Mucosa of descending colon (tissue), 3 donors: ENCODE measurements around the gene MAK. TPM values are rescaled to one million over a fixed set of nuclear protein-coding genes. Genes with fewer than 3 reads are reported as not detected.
"Not testable (repeated sequence)": the region's sequence is repeated elsewhere in the genome, so short reads cannot be mapped to it uniquely, and the experiment has no call there.

Experiments used
- ATAC-seq: fragments of 200-7000 bp; cut with Tn5 transposase; one replicate; pipeline ENCODE4 v1.9.1; 2020; ENCODE audit warnings: mild to moderate bottlenecking, moderate library complexity
- DNase-seq, 3 donors: peaks; one replicate each; pipeline ENCODE4 v3.0.0-alpha.2; 2020
- H3K36me3 ChIP-seq: fragments of 200-600 bp; one replicate; pipeline ENCODE4 v1.8.0; 2021; ENCODE audit warnings: low read depth, mild to moderate bottlenecking
- H3K4me1 ChIP-seq: fragments of 200-600 bp; one replicate; pipeline ENCODE4 v1.8.0; 2021; ENCODE audit warnings: low read depth, mild to moderate bottlenecking
- H3K4me3 ChIP-seq: fragments of 200-600 bp; one replicate; pipeline ENCODE4 v1.8.0; 2021; ENCODE audit warnings: mild to moderate bottlenecking
- H3K9me3 ChIP-seq: fragments of 200-600 bp; one replicate; pipeline ENCODE4 v1.8.0; 2021; ENCODE audit warnings: mild to moderate bottlenecking
- intact Hi-C, 2 donors: fragments of 100-400 bp; cut with DNase I in 1 of 2; cut with micrococcal nuclease in 1 of 2; formaldehyde crosslinking; loops; one replicate each; pipeline versions ENCODE4 v1.11.0 to v1.11.1; 2022; cut with DNase I, micrococcal nuclease
- total RNA-seq, 3 donors: library from RNA; stranded (reverse); fragmentation: NEBNext Ultra II Directional in 2 of 3; extraction: Animal tissue kit (Norgen Biotek cat#: 25700) in 2 of 3; gene quantifications; one replicate each; pipeline versions ENCODE4 v1.2.1 to v1.2.4, GENCODE V29; 2021 to 2023
- TF ChIP-seq, protein P1 (sequence below): fragments of 200-600 bp; IDR thresholded peaks from one replicate; pipeline ENCODE4 v1.8.0; 2022; ENCODE audit warnings: antibody characterized with exemption, mild to moderate bottlenecking
- donor health status: DM: no; HTN: no; CAD: no; lungs with moderate emphysema.
- donor health status: DM: no; HTN: no; CAD: no.
- donor health status: DM: no; HTN: yes; CAD: no.

MAK gene
- total RNA-seq, 3 donors from 2014 or later: not detected

DNA sequence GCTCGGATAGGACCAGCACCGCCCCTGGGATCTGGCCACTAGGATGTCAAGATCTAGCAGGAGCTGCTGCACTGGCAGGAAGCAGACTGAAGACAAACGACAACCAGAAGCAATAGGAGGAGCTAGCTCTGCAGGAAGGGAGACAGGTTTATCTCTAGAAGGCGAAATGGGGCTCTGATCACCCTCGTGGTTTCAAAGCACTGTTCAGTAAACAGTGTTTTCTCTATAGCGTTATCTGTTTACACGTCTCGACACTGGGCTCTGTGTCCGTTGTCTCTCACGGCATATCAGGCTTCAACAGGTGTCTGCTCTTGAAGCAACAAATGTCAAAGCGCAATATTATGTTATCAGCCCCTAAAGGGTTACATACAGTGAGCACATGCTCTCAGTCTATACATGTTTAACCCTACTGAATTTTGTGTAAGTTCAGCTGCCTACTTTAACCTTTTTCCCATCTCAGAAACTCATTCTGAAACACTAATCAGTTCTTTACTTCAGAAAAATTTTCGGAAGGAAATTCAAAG, 66.9 kb downstream of the MAK start:
- Histone ChIP-seq H3K9me3 (no peaks in the 10 kb centered on the region), H3K4me1 (no peaks in the 10 kb centered on the region), H3K4me3 (no peak overlapping the region), H3K36me3 (no peaks in the 10 kb centered on the region)
- TF ChIP-seq, protein P1, sequence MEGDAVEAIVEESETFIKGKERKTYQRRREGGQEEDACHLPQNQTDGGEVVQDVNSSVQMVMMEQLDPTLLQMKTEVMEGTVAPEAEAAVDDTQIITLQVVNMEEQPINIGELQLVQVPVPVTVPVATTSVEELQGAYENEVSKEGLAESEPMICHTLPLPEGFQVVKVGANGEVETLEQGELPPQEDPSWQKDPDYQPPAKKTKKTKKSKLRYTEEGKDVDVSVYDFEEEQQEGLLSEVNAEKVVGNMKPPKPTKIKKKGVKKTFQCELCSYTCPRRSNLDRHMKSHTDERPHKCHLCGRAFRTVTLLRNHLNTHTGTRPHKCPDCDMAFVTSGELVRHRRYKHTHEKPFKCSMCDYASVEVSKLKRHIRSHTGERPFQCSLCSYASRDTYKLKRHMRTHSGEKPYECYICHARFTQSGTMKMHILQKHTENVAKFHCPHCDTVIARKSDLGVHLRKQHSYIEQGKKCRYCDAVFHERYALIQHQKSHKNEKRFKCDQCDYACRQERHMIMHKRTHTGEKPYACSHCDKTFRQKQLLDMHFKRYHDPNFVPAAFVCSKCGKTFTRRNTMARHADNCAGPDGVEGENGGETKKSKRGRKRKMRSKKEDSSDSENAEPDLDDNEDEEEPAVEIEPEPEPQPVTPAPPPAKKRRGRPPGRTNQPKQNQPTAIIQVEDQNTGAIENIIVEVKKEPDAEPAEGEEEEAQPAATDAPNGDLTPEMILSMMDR: no peak
- intact Hi-C loops: no loop called here
- ATAC-seq (no peak), DNase-seq (no peak)

GRCh38 chr6:10769419-10769818, 68.9 kb downstream of the MAK start:
- ATAC-seq (no peak), DNase-seq (no peak)
- intact Hi-C loops: no loop called here
- H3K4me3 ChIP-seq: no peak overlapping the region
- H3K36me3 ChIP-seq: no peaks in the 10 kb centered on the region
- H3K4me1 ChIP-seq: no peaks in the 10 kb centered on the region
- TF ChIP-seq, protein P1: no peak
- no peaks in the 10 kb centered on the region for H3K9me3 ChIP-seq

- intact Hi-C loops: no loop called here
- Histone ChIP-seq H3K9me3 (no peaks in the 10 kb centered on the region), H3K36me3 (no peaks in the 10 kb centered on the region), H3K4me1 (no peaks in the 10 kb centered on the region), H3K4me3 (no peak overlapping the region)
- TF ChIP-seq, protein P1: no peak
- ATAC-seq (no peak), DNase-seq (no peak)
These were observed 75.3 kb downstream of the MAK start for GRCh38 chr6:10763006-10763405.

DNA sequence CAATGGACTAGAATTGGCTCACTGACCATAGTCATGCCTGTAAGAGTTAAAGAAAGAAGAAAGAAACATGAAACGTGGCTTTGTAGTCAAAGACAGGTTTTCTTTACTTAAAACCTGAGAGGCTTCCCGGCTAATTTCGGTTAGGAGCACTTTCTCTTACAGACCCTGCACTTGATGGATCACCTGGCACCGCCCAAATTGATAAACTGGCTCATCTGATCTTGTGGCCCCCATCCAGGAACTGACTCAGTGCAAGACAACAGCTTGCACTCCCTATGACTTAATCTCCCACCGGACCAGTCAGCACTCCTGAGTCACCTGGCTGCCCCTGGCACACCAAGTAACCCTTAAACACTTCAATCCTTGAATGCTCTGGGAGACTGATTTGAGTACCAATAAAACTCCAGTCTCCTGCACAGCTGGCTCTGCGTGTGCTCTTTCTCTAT, 78.4 kb downstream of the MAK start:
- DNase-seq (no peak), ATAC-seq (no peak)
- TF ChIP-seq, protein P1: no peak
- H3K36me3 ChIP-seq: no peaks in the 10 kb centered on the region
- H3K4me3 ChIP-seq: no peak overlapping the region
- intact Hi-C loops: no loop called here
- H3K9me3 ChIP-seq: no peaks in the 10 kb centered on the region
- no peaks in the 10 kb centered on the region for H3K4me1 ChIP-seq

- no peak overlapping the region for H3K4me3 ChIP-seq
- intact Hi-C loops: no loop called here
- ATAC-seq (peak; percentile 59), DNase-seq (no peak)
- H3K36me3 ChIP-seq: no peaks in the 10 kb centered on the region
- TF ChIP-seq, protein P1: no peak
- H3K4me1 ChIP-seq: no peaks in the 10 kb centered on the region
- H3K9me3 ChIP-seq: no peaks in the 10 kb centered on the region
These were observed 79.0 kb downstream of the MAK start for GRCh38 chr6:10759312-10759839.

- Histone ChIP-seq H3K4me1 (no peaks in the 10 kb centered on the region), H3K9me3 (no peaks in the 10 kb centered on the region), H3K4me3 (no peak overlapping the region), H3K36me3 (no peaks in the 10 kb centered on the region)
- DNase-seq (no peak), ATAC-seq (no peak)
- TF ChIP-seq, protein P1: no peak
- intact Hi-C loops: no loop called here
These were observed 82.3 kb downstream of the MAK start for GRCh38 chr6:10756085-10756484.

GRCh38 chr6:10751757-10752156, 86.6 kb downstream of the MAK start:
- DNase-seq, H3K9me3 ChIP-seq, H3K36me3 ChIP-seq, H3K4me3 ChIP-seq, ATAC-seq, intact Hi-C loops: not testable (repeated sequence)
- peaks cover 17% of the 10 kb centered on the region for H3K4me1 ChIP-seq

- peaks cover 17% of the 10 kb centered on the region for H3K4me1 ChIP-seq
- ATAC-seq, H3K9me3 ChIP-seq, H3K4me3 ChIP-seq, intact Hi-C loops, H3K36me3 ChIP-seq, DNase-seq: not testable (repeated sequence)
These were observed 87.8 kb downstream of the MAK start for GRCh38 chr6:10750568-10750967.
